NB4 (cell line): ENCODE measurements around the gene C15orf62.

Experiments used
- POLR2A ChIP-seq: IDR thresholded peaks from 2 replicates; pipeline ENCODE4 v1.6.1; 2011; ENCODE audit warnings: mild to moderate bottlenecking; ENCODE audit not compliant: insufficient read length; ENCODE audit errors: extremely low read depth
- TF ChIP-seq, protein P1 (sequence below): IDR thresholded peaks from one replicate; pipeline ENCODE4 v1.5.1; 2012; ENCODE audit warnings: low read depth, low read length

DNA sequence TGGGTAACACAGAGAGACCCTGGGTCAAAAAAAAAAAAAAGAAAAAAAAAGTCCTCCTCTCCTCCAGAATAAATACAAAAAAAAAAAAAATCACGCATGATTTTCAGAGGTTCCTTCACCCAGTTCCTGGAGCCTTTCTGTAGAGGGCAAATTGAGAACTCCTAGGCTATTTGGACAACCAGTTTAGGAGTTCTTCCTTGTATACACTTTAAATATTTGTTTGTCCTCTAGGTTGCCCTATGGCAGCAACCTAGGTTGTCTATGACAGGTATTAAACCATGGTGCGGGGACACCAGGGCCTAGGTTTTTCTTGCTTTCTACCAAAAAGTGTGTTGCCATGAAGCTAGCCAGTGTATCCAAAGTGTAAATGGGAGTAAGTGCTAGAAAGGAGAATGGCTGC lies 33.3 kb downstream of the C15orf62 start:
- TF ChIP-seq, protein P1, sequence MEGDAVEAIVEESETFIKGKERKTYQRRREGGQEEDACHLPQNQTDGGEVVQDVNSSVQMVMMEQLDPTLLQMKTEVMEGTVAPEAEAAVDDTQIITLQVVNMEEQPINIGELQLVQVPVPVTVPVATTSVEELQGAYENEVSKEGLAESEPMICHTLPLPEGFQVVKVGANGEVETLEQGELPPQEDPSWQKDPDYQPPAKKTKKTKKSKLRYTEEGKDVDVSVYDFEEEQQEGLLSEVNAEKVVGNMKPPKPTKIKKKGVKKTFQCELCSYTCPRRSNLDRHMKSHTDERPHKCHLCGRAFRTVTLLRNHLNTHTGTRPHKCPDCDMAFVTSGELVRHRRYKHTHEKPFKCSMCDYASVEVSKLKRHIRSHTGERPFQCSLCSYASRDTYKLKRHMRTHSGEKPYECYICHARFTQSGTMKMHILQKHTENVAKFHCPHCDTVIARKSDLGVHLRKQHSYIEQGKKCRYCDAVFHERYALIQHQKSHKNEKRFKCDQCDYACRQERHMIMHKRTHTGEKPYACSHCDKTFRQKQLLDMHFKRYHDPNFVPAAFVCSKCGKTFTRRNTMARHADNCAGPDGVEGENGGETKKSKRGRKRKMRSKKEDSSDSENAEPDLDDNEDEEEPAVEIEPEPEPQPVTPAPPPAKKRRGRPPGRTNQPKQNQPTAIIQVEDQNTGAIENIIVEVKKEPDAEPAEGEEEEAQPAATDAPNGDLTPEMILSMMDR = no peak
- TF ChIP-seq POLR2A = no peak
